GM12875 (cell line): ENCODE data around the gene CCDC141.

Experiments
- H3K4me3 ChIP-seq: one replicate; pipeline ENCODE4 v1.5.1; 2011; ENCODE audit warnings: low read depth, low read length, control low read depth
- TF ChIP-seq, protein P1 (sequence below): IDR thresholded peaks from 2 replicates; pipeline ENCODE4 v1.5.1; 2011; ENCODE audit warnings: low read depth, mild to moderate bottlenecking, control low read depth, inconsistent platforms, low read length, moderate library complexity, borderline replicate concordance; ENCODE audit not compliant: insufficient read depth

Gene CCDC141

DNA sequence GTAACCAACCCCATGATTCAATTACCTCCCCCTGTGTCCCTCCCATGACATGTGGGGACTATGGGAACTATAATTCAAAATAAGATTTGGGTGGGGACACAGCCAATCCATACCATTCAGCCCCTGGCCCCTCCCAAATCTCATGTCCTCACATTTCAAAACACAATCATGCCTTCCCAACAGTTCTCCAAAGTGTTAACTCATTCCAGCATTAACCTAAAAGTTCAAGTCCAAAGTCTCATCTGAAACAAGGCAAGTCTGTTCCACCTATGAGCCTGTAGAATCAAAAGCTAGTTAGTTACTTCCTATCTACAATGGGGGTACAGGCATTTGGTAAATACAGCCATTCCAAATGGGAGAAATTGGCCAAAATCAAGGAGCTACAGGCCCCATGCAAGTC lies 32.0 kb upstream of the CCDC141 start:
- no peak overlapping the region for H3K4me3 ChIP-seq
- TF ChIP-seq, protein P1, sequence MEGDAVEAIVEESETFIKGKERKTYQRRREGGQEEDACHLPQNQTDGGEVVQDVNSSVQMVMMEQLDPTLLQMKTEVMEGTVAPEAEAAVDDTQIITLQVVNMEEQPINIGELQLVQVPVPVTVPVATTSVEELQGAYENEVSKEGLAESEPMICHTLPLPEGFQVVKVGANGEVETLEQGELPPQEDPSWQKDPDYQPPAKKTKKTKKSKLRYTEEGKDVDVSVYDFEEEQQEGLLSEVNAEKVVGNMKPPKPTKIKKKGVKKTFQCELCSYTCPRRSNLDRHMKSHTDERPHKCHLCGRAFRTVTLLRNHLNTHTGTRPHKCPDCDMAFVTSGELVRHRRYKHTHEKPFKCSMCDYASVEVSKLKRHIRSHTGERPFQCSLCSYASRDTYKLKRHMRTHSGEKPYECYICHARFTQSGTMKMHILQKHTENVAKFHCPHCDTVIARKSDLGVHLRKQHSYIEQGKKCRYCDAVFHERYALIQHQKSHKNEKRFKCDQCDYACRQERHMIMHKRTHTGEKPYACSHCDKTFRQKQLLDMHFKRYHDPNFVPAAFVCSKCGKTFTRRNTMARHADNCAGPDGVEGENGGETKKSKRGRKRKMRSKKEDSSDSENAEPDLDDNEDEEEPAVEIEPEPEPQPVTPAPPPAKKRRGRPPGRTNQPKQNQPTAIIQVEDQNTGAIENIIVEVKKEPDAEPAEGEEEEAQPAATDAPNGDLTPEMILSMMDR = no peak

DNA sequence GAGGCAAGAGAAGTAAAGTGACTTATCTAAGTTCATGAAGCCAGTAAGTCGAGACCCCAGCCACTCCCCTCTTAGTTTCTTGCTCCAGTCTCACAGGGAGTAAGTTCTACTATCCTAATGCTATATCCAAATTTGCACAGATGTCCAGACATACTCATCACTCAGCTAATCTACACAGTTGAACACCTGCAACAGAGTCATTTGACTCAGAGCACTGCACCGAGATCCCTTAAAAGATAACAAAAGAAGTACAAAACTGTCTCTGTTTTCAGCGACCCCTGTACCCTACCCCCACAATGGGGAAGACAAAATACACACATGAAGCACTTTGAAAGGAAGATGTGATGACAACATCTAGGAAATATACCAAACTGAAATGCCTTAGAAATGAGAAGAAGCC lies 22.6 kb upstream of the CCDC141 start:
- TF ChIP-seq, protein P1 = no peak
- H3K4me3 ChIP-seq = no peak overlapping the region

DNA sequence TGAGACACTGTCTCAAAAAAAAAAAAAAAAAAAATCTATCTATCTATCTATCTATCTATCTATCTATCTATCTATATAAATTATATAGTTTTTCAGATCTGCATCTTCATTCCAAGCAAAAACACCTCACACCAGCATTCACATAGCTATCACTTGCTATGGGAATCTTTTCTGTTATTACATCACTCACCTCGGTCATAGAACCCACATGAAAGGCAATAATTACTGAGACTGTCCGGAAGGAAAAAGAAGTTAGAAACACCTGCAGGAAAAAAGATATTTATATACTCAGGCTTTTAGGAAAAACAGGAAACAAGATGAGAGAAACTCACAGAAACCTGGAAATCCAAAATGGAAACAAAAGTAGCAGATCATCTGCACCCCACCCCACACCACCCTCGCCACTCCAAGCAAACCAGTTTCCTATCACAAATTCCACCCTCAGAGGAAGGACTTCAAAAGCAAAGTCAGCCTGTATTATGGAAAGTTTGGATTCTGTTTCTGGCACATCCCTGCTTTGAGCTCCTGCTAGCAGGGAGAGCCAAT lies 21.9 kb upstream of the CCDC141 start:
- no peak overlapping the region for H3K4me3 ChIP-seq
- TF ChIP-seq, protein P1 = no peak

DNA sequence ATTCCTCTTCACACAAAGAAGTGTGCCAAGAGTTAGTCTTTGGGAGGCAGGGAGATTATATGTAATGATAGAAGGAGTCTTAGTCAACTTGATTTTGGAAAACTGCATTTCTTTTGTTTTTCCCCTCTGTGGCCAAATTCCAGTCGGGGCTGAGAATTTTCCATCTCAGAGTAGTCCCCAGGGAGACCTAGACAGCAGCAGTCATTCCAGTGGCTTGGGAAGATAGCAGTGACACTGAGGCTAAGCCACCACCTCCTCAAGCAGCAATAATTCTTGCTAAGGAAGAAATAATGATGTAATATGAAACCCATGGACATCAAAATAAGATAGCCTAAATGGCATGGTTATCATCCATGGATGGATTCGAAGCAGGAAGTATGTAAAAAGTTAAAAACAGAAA lies 21.0 kb upstream of the CCDC141 start:
- TF ChIP-seq, protein P1 = no peak
- H3K4me3 ChIP-seq = no peak overlapping the region

DNA sequence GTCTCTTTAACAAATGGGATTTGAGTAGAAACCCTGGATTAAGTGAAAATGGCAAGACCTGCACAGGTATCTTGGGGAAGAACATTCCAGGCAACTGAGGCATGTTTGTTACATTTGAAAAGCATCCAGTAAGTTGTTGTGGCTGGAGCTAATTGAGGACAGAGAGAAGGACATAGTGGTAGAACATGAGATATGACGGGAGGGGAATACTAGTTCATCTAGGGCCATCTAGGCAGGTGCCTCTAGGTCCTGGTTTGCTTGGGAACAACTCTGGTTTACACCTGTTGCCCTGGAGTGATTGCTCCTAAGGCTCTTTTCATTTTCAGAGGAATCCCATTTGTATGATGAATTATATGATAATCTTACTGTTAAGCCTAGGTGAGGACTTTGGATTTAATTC lies 19.7 kb upstream of the CCDC141 start:
- H3K4me3 ChIP-seq = no peak overlapping the region
- TF ChIP-seq, protein P1 = no peak

DNA sequence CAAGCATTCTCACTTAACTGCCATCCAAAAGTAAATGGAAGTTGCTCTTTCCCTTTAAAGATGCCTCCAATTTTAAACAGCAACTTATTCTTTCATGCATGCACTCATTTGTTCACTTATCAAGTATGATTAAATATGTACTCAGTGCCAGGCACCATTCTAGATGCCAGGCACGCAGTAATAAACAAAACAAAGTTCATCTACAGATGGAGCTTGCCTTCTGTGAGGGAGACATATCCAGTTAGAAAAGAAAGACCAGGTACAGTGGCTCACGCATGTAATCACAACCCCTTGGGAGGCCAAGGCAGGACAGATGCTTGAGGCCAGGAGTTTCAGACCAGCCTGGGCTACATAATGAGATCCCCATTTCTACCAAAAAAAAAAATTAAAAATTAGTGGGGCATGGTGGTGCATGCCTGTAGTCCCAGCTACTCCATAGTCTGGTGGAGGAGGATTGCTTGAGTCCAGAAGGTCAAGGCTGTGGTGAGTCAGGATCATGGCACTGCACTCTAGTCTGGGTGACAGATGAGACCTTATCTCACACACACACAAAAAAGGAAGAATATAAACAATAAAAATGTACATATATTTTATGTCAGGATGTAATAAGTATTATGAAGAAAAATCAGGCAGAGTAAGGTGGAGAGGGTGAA lies 19.2 kb upstream of the CCDC141 start:
- H3K4me3 ChIP-seq = no peak overlapping the region
- TF ChIP-seq, protein P1 = no peak

DNA sequence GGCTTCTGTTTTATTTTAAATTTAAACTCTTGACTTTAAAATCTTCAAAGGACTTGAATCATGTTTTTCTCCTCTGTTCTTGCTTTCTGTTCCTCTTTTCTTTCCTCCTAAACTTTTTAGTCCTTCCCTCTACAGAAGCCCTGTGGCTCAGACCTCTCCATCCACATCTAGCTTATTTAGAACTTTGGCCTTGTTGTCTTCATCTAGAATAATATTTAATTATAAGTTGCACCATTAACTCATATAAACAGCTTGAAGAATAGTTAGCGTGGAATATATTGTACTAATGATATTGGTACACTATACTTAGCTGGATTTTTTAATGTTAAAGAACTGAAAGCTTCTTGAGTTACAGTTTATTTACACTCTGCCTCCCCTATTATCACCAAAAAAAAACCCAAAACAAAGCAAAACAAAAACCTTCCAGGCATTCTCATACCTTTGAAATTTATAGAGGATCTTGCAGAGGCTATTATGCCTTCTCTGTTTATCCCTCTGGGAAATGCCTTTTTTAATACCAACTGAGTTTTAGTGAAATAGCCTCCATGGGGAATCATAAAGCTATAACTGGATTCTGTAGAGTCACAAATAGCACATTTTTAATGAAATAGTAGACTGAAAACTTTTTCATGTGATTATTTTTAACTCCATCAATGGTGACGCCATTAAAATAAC lies 9.2 kb upstream of the CCDC141 start:
- no peak overlapping the region for H3K4me3 ChIP-seq
- TF ChIP-seq, protein P1 = no peak
